T47D (cell line): Measurements from ENCODE around the gene TTLL8.

Experiments
- DNase-seq, 2 experiments: peaks; one replicate each; pipeline versions ENCODE4 v3.0.0 to v3.0.0-alpha.2; 2011 to 2012; ENCODE audit warnings: low read depth in 1 of 2, low spot score in 1 of 2
- JUND ChIP-seq: IDR thresholded peaks from 2 replicates; pipeline ENCODE4 v1.6.1; 2012; ENCODE audit warnings: low read depth
- in situ Hi-C: cut with HindIII; loops from 2 replicates; pipeline ENCODE4 v1.10.0; 2016; ENCODE audit warnings: low sequenced_read_pairs, low pct_unique_long_range_greater_than_20kb

TTLL8 gene

DNA sequence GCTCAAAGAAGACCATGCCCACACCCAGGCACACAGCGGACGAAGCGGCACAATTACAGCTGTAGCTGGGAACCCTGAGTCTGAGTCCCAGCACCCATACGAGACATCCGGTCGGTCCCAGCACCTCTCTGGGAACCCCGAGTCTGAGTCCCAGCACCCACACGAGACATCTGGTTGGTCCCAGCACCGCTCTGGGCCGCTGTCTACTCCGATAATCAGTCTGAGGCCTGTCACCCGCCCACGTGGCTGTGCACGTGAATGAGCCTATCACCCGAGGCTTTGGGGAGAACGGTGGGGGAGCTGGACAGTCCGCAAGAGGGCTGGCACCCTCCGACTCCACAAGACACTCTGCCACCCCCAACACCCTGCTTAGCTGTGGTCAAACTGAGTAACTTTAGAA lies 6.2 kb downstream of the TTLL8 start:
- no peak for TF ChIP-seq JUND
- no peak for DNase-seq
- in situ Hi-C loops, result no loop called here

DNA sequence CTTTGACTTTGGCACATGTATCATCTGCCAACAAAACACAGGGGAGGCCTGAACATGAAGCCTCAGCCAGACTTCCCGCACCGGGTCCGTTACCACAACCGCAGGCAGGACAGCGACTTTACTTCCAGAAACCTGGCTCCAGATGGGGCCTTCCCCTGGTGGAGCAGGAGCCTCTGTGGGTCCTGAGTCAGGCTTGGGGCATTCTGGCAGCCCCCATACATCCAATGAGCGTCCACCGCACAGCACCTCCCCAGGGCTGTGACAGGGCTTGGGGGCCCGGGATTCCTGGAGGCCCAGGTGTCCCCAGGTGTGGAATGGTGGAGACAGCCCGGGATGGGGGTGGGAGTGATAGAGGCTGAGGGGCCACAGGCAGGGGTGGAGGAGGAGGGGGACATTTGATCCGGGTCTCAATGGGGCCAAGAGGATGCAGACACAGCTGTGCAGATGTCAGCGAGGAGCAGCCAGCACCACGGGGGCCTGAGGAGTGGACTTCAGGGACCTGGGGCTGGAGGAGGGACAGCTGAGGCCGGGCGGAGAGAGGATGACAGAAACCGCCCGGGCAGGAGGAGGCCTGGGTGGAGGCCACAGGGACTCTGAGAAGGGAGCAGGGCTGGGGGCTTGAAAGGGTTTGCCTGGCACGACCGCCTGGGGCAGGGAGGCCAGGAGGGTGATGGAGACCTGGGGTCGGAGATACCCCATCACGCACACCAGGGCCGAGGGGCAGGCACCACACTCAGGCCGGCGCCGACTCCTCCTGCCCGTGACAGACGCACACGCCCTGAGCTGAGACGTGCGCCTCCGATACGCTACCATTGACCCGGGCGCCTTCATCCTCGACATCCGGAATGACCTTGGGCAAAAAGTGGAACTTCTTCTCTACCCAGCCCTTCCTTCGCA lies 8.6 kb downstream of the TTLL8 start:
- DNase-seq, result no peak
- no peak for TF ChIP-seq JUND
- in situ Hi-C loops, result no loop called here

GRCh38 chr22:50048836-50049235 lies 9.3 kb downstream of the TTLL8 start:
- in situ Hi-C loops, result no loop called here
- no peak for TF ChIP-seq JUND
- no peak for DNase-seq

DNA sequence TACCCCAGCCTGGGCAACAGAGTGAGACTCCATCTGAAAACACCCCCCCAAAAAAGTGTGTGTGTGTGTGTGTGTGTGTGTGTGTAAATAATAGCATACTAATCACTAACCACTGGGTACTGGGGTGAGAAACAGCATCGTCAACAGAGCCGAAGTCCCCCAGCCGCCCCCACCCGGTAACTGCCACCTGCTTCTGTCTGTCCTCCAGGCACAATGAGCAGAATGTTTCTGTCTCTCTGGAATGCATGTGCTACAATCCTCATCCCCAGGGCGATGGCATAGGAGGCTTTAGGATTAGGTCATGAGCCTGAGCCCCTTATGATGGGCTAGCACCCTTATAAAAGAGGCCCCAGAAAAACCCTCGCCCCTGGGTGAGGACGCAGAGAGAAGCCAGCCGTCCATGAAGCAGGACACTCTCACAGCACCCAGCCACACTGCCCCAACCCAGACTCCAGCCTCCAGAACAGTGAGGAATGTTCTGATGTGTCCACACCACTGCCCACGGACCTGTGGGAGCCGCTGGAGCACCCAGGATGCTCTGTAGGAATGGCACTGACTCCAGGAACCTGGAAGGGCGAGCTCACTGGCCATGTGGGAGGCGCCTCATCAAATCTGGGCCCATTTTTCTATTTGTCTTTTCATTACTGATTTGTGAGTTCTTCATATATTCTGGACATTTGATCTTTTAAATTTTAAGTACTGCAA lies 9.9 kb downstream of the TTLL8 start:
- TF ChIP-seq JUND, result no peak
- in situ Hi-C loops, result no loop called here
- DNase-seq, result no peak

GRCh38 chr22:50047346-50047745 lies 10.8 kb downstream of the TTLL8 start:
- no peak for TF ChIP-seq JUND
- no peak for DNase-seq
- in situ Hi-C loops, result no loop called here

DNA sequence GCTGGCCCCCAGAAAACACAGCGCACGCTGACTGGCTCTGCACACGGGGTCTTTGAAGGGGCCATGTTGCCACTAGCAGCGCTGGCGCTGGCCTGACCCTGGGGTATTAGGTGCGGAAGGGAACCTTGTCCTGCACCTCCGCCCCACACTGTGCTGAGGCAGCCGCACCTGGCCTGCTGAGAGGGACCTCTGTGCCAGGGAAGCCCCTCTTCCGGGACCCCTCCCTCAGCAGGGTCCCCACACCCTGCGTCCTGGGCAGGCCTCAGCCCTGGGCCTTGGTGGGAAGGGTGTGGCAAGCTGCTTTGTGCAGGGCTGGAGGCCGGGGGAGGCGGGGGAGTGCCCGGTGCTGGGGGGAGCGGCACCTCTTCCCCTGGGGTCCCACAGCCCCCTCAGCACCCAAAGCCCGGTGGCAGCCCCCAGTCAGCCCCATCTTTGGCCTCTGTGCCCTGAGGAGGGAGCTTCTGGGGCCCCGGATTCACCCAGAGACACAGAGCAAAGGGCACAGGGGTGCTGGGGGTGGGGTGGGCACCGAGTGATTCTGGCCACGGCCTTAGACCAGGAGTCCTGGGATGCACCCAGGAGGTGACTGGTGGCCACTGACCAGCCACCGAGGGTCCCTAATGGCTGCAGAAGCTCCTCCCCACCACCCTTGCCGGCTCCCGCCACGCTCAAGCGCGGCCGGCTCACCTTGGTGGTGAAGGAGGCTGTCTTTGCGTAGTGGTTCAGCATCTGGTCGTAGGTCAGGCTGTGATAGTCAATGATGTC lies 11.4 kb downstream of the TTLL8 start:
- in situ Hi-C loops, result no loop called here
- TF ChIP-seq JUND, result no peak
- DNase-seq, result no peak

DNA sequence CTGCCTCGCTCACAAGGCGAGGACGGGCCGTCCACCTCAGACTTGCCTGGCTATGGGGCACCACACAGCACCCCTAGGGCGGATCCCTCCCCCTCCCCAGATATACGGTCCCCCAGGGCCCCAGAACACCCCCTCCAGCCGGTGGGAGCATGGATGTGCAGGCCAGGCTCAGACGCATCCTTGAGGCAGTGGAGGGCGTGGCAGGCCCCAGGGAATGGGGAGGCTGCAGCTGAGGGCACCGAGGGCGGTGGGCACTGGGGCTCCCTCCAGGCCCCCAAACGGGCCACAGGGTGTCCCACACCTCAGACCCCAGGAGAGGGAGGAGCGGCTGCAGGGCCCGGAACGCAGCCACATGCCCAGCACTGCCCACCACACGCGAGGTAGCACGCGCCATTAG lies 12.1 kb downstream of the TTLL8 start:
- TF ChIP-seq JUND, result no peak
- in situ Hi-C loops, result no loop called here
- DNase-seq, result no peak

DNA sequence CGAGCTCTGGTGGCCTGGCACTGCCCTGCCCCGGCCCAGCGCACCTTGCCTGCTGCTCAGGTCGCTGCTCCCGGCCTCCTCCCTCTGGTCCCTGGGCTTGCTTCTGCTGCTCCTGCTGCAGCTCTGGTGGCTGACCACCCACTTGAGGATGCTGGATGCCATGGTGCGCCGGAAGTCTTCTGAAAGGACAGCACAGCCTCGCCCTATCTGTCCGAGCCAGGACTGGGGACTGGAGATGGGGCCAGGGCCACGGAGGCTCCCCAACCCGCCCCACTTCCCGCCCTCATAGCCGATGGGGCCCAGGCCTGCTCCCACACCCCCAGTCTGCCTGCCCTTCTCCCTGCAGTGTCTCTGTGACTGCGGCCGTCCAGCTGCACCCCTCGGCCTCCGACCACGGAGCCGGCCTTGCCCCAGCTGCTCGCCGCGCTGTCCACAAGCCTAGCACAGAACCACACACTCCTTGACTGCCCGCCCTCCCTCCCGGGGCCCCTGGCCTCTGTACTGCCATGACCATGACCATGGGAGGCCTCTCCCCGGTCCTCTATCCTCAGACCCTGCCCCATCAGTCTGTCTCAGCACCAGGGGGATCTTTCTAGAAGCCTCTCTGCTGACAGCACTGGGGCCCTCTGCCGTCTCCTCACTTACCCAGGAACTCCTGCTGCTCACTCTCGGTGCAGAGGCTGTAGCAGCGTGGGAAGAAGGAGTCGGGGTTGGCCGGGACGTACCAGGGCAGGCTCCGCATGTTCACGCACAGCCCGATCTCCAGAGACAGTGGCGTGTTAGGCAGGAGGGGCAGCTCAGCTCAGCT lies 12.7 kb downstream of the TTLL8 start:
- no peak for DNase-seq
- no peak for TF ChIP-seq JUND
- in situ Hi-C loops, result no loop called here

- no peak for DNase-seq
- in situ Hi-C loops, result no loop called here
- TF ChIP-seq JUND, result no peak
Observed at GRCh38 chr22:50044485-50045118, 13.5 kb downstream of the TTLL8 start.

GRCh38 chr22:50041361-50042065 lies 16.6 kb downstream of the TTLL8 start:
- in situ Hi-C loops, result no loop called here
- TF ChIP-seq JUND, result no peak
- no peak for DNase-seq

DNA sequence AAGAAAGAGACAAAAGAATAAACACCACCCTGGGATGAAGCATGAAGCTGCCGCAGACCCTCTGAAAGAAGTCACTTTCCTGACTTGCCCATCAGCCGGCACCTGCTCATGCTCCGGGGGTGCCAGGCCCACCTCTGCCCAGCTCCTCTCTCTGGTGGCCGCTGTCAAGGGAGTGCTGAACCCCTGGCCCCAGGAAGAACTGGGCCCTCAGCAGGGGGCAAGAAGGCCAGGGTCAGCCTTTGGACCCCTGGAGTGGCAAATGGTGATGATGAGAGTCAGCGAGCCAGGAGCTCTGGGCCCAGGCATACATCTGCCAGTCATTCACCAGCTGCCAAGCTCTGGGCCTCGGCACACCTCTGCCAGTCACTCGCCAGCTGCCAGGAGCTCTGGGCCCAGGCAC lies 17.4 kb downstream of the TTLL8 start:
- TF ChIP-seq JUND, result no peak
- DNase-seq, result no peak
- in situ Hi-C loops, result no loop called here
